Brain microvascular endothelial cell (primary cell): Measurements from ENCODE around the gene RASA4B.
"Not testable (repeated sequence)": the region's sequence is repeated elsewhere in the genome, so short reads cannot be mapped to it uniquely, and the experiment has no call there.

Experiments
- DNase-seq: peaks from one replicate; pipeline ENCODE4 v3.0.0-alpha.2; 2020
- H3K27ac ChIP-seq: fragments of 250-450 bp; sonication (Bioruptor Pico); 2 replicates; pipeline ENCODE4 v1.5.1; 2020; ENCODE audit warnings: mild to moderate bottlenecking, moderate library complexity
- H3K27me3 ChIP-seq: fragments of 250-450 bp; sonication (Bioruptor Pico); replicated peaks from 2 replicates; pipeline ENCODE4 v1.5.1; 2020; ENCODE audit warnings: mild to moderate bottlenecking
- H3K36me3 ChIP-seq: fragments of 250-450 bp; sonication (Bioruptor Pico); replicated peaks from 2 replicates; pipeline ENCODE4 v1.5.1; 2020; ENCODE audit warnings: mild to moderate bottlenecking
- H3K4me3 ChIP-seq: 2 replicates; pipeline ENCODE4 v1.5.1; 2011; ENCODE audit warnings: low read depth, mild to moderate bottlenecking, control low read depth, low read length, moderate library complexity
- in situ Hi-C: cut with HindIII; loops from 2 replicates; pipeline ENCODE4 v1.10.0; 2017; ENCODE audit warnings: low sequenced_read_pairs, low pct_ligation_motif_present
- TF ChIP-seq, protein P1 (sequence below): IDR thresholded peaks from 2 replicates; pipeline ENCODE4 v1.5.1; 2011; ENCODE audit warnings: low read depth, mild to moderate bottlenecking, moderate library complexity, low read length, control low read depth, inconsistent platforms; ENCODE audit errors: missing control alignments

The RASA4B gene

DNA sequence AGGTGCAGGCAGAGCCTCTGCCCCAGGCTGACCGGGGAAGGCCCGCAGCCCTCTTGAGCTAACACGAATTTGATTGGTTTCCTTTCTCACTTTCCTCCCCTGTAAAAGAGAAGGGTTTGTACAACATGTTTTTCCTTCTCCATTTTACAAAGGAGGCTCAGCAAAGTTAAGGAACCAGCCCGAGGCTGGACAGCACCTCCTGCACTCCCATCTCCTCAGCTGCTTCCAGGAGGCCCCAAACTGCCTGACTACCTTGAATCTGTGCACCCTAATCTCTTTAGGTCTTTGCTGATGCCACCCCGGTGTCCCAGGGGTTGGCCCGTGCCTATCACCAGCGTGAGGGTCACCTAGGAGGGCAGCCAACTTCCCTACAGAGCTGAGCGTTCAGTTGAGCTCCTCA, 57.1 kb downstream of the RASA4B start:
- H3K36me3 ChIP-seq: peaks cover 17% of the 10 kb centered on the region
- TF ChIP-seq, protein P1, sequence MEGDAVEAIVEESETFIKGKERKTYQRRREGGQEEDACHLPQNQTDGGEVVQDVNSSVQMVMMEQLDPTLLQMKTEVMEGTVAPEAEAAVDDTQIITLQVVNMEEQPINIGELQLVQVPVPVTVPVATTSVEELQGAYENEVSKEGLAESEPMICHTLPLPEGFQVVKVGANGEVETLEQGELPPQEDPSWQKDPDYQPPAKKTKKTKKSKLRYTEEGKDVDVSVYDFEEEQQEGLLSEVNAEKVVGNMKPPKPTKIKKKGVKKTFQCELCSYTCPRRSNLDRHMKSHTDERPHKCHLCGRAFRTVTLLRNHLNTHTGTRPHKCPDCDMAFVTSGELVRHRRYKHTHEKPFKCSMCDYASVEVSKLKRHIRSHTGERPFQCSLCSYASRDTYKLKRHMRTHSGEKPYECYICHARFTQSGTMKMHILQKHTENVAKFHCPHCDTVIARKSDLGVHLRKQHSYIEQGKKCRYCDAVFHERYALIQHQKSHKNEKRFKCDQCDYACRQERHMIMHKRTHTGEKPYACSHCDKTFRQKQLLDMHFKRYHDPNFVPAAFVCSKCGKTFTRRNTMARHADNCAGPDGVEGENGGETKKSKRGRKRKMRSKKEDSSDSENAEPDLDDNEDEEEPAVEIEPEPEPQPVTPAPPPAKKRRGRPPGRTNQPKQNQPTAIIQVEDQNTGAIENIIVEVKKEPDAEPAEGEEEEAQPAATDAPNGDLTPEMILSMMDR: no peak
- H3K27me3 ChIP-seq: no peaks in the 10 kb centered on the region
- DNase-seq: no peak
- in situ Hi-C loops: no loop called here
- no peak overlapping the region for H3K27ac ChIP-seq
- H3K4me3 ChIP-seq: no peak overlapping the region

DNA sequence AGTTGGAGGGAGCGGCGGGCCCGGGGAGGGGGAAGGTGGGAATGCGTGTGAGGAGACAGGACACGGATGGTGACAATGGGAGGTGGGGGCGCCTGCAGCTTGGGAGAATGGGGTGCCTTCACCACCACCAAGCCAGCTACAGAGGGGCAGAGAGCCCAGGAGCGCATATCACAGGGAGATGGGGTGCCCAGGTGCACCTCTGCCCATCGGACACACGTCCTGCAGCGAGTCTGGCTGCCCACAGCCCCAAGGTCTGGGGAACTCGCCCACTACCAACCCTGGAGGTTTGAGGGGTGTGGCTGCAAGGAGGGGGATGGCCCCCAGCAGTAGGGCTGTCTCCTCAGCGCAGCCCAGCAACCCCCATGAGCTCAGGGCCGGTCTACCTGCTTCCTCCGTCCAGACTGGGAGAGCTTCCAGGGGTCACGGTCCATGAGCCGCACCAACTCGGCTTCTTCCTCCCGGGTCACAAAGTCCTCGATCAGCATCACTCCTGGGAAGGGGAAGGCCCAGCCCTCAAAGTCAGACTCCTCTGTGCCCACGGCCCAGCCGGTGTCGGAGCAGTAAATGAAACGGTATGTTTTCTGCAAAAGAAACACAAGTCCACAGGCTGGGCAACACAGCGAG, 58.2 kb downstream of the RASA4B start:
- no peak for DNase-seq
- TF ChIP-seq, protein P1: no peak
- Histone ChIP-seq H3K36me3 (peaks cover 17% of the 10 kb centered on the region), H3K27me3 (no peaks in the 10 kb centered on the region), H3K27ac (no peak overlapping the region), H3K4me3 (no peak overlapping the region)
- in situ Hi-C loops: no loop called here

- Histone ChIP-seq H3K27me3 (no peaks in the 10 kb centered on the region), H3K27ac (no peak overlapping the region), H3K36me3 (peaks cover 17% of the 10 kb centered on the region), H3K4me3 (no peak overlapping the region)
- in situ Hi-C loops: no loop called here
- TF ChIP-seq, protein P1: no peak
- no peak for DNase-seq
Measured at GRCh38 chr7:102457352-102457924, 60.1 kb downstream of the RASA4B start.

GRCh38 chr7:102456327-102456726, 61.2 kb downstream of the RASA4B start:
- Histone ChIP-seq H3K36me3 (peaks cover 17% of the 10 kb centered on the region), H3K27ac (no peak overlapping the region)

GRCh38 chr7:102455596-102455995, 62.0 kb downstream of the RASA4B start:
- Histone ChIP-seq H3K36me3 (peaks cover 17% of the 10 kb centered on the region), H3K27ac (no peak overlapping the region), H3K4me3 (no peak overlapping the region), H3K27me3 (no peaks in the 10 kb centered on the region)
- TF ChIP-seq, protein P1: no peak
- DNase-seq: no peak
- in situ Hi-C loops: no loop called here

More at GRCh38 chr7:102456327-102456726, 61.2 kb downstream of the RASA4B start:
- in situ Hi-C loops: no loop called here
- H3K4me3 ChIP-seq: no peak overlapping the region
- TF ChIP-seq, protein P1: no peak
- DNase-seq: no peak
- no peaks in the 10 kb centered on the region for H3K27me3 ChIP-seq

DNA sequence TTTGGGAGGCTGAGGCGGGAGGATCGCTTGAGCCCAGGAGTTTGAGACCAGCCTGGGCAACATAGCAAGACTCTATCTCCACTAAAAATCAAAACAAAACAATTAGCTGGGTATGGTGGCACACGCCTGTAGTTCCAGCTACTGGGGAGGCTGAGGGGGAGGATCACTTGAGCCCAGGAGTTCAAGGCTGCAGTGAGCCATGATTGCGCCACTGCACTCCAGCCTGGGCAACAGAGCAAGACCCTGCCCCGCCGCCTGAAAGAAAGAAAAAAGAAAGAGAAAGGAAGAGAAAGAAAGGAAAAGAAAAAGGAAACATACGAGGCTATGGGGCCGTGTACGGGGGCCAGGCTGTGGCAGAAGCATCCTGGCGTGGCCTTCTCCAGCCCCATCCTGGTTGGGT, 62.6 kb downstream of the RASA4B start:
- H3K27ac ChIP-seq, DNase-seq, H3K4me3 ChIP-seq, H3K27me3 ChIP-seq, in situ Hi-C loops: not testable (repeated sequence)
- peaks cover 17% of the 10 kb centered on the region for H3K36me3 ChIP-seq
